ENCODE results near the gene SLC15A3. TPM values are rescaled to one million over a fixed set of nuclear protein-coding genes. Genes with fewer than 3 reads are reported as not detected.
A peak's percentile ranks its signal among the peaks of the same experiment; 100 is the strongest.

The SLC15A3 gene
- total RNA-seq, 1 donor from 2014 or later = 10.4 TPM

DNA sequence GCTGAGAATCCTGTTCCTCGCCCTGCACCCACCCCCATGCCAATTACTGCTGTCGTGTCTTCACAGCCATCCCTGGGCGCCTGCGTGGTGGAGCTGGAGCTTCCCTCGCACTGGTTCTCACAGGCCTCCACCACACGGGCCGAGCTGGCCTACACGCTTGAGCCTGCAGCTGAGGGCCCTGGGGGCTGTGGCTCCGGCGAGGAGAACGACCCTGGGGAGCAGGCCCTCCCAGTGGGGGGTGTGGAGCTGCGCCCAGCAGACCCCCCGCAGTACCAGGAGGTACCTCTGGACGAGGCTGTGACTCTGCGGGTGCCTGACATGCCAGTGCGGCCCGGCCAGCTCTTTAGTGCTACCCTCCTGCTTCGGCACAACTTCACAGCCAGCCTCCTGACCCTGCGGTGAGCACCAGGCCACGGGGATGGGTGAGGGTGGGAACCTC, 23.4 kb downstream of the SLC15A3 start:
- H3K27ac Mint-ChIP-seq (ENCODE audit: unreplicated experiment) = no peak overlapping the region

DNA sequence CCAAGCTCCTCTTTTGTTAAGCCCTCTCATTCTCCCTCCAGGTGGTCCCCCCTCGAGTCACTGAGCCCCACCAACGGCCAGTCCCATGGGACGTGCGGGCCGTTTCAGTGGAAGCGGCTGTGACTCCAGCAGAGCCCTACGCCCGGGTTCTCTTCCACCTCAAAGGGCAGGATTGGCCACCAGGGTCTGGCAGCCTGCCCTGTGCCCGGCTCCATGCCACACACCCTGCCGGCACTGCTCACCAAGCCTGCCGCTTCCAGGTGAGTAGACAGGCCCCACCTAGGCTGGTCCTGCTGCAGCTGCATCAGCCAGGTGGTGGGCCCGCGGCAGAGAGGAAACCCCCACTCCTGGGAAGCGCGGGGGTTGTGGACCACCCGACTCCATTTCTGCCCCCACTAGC, 24.4 kb downstream of the SLC15A3 start:
- no peak overlapping the region for H3K4me3 Mint-ChIP-seq
- H3K36me3 Mint-ChIP-seq (ENCODE audit: low read depth) = peaks cover 5% of the 10 kb centered on the region

More for the DNA sequence above, 23.4 kb downstream of the SLC15A3 start:
- H3K36me3 Mint-ChIP-seq (ENCODE audit: low read depth) = peaks cover 5% of the 10 kb centered on the region
- H3K4me1 Mint-ChIP-seq = peaks cover 22% of the 10 kb centered on the region
- no peaks in the 10 kb centered on the region for H3K9me3 Mint-ChIP-seq
- no peak overlapping the region for H3K4me3 Mint-ChIP-seq
- TF ChIP-seq, protein P1, sequence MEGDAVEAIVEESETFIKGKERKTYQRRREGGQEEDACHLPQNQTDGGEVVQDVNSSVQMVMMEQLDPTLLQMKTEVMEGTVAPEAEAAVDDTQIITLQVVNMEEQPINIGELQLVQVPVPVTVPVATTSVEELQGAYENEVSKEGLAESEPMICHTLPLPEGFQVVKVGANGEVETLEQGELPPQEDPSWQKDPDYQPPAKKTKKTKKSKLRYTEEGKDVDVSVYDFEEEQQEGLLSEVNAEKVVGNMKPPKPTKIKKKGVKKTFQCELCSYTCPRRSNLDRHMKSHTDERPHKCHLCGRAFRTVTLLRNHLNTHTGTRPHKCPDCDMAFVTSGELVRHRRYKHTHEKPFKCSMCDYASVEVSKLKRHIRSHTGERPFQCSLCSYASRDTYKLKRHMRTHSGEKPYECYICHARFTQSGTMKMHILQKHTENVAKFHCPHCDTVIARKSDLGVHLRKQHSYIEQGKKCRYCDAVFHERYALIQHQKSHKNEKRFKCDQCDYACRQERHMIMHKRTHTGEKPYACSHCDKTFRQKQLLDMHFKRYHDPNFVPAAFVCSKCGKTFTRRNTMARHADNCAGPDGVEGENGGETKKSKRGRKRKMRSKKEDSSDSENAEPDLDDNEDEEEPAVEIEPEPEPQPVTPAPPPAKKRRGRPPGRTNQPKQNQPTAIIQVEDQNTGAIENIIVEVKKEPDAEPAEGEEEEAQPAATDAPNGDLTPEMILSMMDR (conservative IDR thresholded peaks at IDR 0.05) = no peak
- DNase-seq (ENCODE audit: low read depth, low spot score) = no peak
- no peaks in the 10 kb centered on the region for H3K27me3 Mint-ChIP-seq (ENCODE audit: low read depth)

DNA sequence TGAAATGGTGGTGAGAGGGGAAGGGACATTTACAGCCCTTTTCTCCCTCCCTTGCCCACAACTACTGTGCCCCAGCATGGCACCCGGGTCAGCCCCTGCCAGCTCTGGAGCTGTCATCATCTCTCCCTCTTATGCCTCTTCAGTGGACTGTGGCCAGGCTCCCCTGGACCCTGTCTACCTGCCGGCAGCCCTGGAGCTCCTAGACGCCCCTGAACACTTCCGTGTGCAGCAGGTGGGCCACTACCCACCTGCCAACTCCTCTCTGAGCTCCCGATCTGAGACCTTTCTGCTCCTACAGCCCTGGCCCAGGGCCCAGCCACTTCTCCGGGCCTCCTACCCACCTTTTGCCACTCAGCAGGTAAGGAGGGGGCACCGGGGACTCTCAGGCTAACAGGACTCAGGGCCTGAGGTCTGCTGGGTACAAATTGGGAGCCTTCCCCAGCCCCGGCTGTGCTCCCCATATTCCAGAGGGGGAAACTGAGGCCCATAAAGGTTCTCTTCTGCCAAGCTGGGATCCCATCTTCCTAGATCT, 24.8 kb downstream of the SLC15A3 start:
- Mint-ChIP-seq H3K36me3 (ENCODE audit: low read depth) (peaks cover 8% of the 10 kb centered on the region), H3K4me1 (peaks cover 28% of the 10 kb centered on the region), H3K9me3 (no peaks in the 10 kb centered on the region), H3K4me3 (peak overlapping the region; percentile 95), H3K27ac (ENCODE audit: unreplicated experiment) (no peak overlapping the region), H3K27me3 (ENCODE audit: low read depth) (no peaks in the 10 kb centered on the region)
- DNase-seq (ENCODE audit: low read depth, low spot score) = no peak
- TF ChIP-seq, protein P1 (conservative IDR thresholded peaks at IDR 0.05) = no peak

More for the DNA sequence above, 24.4 kb downstream of the SLC15A3 start:
- TF ChIP-seq, protein P1 (conservative IDR thresholded peaks at IDR 0.05) = no peak
- Mint-ChIP-seq H3K27me3 (ENCODE audit: low read depth) (no peaks in the 10 kb centered on the region), H3K4me1 (peaks cover 23% of the 10 kb centered on the region), H3K27ac (ENCODE audit: unreplicated experiment) (no peak overlapping the region), H3K9me3 (no peaks in the 10 kb centered on the region)
- no peak for DNase-seq (ENCODE audit: low read depth, low spot score)

DNA sequence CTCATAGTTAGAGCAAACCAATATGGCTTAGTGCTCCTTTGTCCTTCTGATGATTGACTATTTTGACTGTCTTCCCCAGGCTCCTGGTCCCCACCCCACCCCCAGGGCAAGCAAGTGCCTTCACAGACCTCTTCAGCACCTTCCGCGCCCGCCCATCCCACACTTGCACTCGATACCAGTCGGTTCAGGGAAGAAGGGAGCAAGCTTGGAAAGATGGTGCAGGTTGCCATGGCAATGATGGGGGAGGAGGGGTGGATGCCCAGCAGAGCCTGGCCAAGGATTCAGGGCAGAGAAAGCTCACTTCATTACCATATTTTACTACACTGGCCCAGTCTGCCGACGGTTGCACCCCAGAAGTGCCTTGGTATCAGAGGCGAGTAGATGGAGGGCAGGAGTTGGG, 25.5 kb downstream of the SLC15A3 start:
- no peaks in the 10 kb centered on the region for H3K9me3 Mint-ChIP-seq
- TF ChIP-seq, protein P1 (conservative IDR thresholded peaks at IDR 0.05) = no peak
- no peak for DNase-seq (ENCODE audit: low read depth, low spot score)
- H3K4me1 Mint-ChIP-seq = peaks cover 28% of the 10 kb centered on the region
- H3K36me3 Mint-ChIP-seq (ENCODE audit: low read depth) = peaks cover 12% of the 10 kb centered on the region
- no peak overlapping the region for H3K27ac Mint-ChIP-seq (ENCODE audit: unreplicated experiment)
- no peaks in the 10 kb centered on the region for H3K27me3 Mint-ChIP-seq (ENCODE audit: low read depth)
- peak overlapping the region; percentile 95 for H3K4me3 Mint-ChIP-seq

DNA sequence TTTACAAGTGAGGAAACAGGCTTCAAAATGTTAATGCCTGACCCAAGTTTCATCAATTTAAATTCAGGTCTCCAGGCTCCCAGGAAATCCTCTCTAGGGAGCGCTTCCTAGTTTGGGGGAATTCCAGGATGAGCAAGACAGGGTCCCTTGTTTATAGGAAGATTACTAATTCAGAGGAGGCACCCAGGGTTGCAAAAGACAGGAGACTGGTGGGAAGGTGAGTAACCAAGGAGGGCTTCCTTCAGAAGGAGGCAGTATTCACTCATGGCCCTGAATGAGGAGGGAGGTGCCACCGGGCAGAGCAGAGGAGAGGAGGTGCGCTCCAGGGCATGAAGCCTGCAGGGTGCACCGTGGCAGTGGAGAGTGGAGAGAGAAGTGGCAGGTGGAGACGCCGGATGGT, 26.1 kb downstream of the SLC15A3 start:
- TF ChIP-seq, protein P1 (conservative IDR thresholded peaks at IDR 0.05) = no peak
- no peak for DNase-seq (ENCODE audit: low read depth, low spot score)
- H3K4me1 Mint-ChIP-seq = peaks cover 28% of the 10 kb centered on the region
- H3K4me3 Mint-ChIP-seq = peak overlapping the region; percentile 95
- H3K27ac Mint-ChIP-seq (ENCODE audit: unreplicated experiment) = no peak overlapping the region
- no peaks in the 10 kb centered on the region for H3K9me3 Mint-ChIP-seq
- H3K36me3 Mint-ChIP-seq (ENCODE audit: low read depth) = peaks cover 13% of the 10 kb centered on the region
- H3K27me3 Mint-ChIP-seq (ENCODE audit: low read depth) = no peaks in the 10 kb centered on the region

Measured in neural crest cell (in vitro differentiated cells).